Measurements from ENCODE around the gene COL18A1.

The COL18A1 gene

DNA sequence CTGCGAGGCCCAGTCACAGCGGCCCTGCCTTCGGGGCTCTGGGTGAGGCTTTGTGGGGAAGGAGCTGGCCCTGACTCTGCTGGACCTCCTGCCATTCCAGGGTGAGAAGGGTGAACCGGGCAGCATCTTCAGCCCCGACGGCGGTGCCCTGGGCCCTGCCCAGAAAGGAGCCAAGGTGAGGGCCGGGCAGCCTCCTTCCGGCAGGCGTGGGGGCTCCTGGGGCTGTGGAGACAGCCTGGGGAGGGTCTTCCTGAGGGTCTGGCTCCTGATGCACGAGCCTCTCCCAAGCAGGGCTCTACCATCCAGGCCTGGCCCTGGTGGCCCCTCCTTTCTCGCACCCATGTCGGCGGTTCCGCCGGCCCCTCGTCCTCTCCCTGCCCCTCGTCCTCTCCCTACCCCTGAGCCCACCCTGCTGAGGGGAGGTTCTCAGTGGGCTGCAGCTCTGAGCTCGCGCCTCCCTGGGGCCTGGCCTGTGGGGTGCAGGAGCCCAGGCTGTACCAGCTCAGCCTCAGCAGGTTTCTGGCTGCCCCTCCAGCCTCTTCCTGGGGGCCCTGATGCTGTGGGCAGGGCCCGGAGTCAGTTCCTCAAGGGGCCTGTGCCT, 88.5 kb downstream of the COL18A1 start:
- ATAC-seq (ENCODE audit: insufficient read depth, low read depth) (no peak), DNase-seq (no peak)
- Histone ChIP-seq H3K9ac (ENCODE audit: low read depth, low read length) (no peak overlapping the region), H3K36me3 (ENCODE audit: insufficient read depth, low read length) (no peaks in the 10 kb centered on the region), H3K79me2 (ENCODE audit: insufficient read depth, low read length) (no peaks in the 10 kb centered on the region), H3K27me3 (ENCODE audit: insufficient read depth, low read length, poor library complexity) (no peaks in the 10 kb centered on the region), H3K4me2 (ENCODE audit: insufficient read depth, low read length) (no peak overlapping the region), H2AFZ (ENCODE audit: low read depth, low read length) (no peak overlapping the region), H3K4me1 (ENCODE audit: insufficient read depth, low read length) (no peaks in the 10 kb centered on the region), H4K20me1 (ENCODE audit: insufficient read depth, low read length) (no peaks in the 10 kb centered on the region; the same call in 1 of the 2 replicates), H3K9me3 (ENCODE audit: insufficient read depth, low read length, severe bottlenecking) (no peaks in the 10 kb centered on the region), H3K4me3 (ENCODE audit: low read depth in 1 of 2, low read length in 2 of 2) (no peak overlapping the region), H3K27ac (ENCODE audit: low read length) (no peak overlapping the region)
- TF ChIP-seq, protein P1, sequence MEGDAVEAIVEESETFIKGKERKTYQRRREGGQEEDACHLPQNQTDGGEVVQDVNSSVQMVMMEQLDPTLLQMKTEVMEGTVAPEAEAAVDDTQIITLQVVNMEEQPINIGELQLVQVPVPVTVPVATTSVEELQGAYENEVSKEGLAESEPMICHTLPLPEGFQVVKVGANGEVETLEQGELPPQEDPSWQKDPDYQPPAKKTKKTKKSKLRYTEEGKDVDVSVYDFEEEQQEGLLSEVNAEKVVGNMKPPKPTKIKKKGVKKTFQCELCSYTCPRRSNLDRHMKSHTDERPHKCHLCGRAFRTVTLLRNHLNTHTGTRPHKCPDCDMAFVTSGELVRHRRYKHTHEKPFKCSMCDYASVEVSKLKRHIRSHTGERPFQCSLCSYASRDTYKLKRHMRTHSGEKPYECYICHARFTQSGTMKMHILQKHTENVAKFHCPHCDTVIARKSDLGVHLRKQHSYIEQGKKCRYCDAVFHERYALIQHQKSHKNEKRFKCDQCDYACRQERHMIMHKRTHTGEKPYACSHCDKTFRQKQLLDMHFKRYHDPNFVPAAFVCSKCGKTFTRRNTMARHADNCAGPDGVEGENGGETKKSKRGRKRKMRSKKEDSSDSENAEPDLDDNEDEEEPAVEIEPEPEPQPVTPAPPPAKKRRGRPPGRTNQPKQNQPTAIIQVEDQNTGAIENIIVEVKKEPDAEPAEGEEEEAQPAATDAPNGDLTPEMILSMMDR (IDR thresholded peaks at IDR 0.05; ENCODE audit: borderline replicate concordance, extremely low read depth, low read length, poor library complexity, severe bottlenecking) = no peak
- TF ChIP-seq EZH2 (IDR thresholded peaks at IDR 0.05; ENCODE audit: borderline replicate concordance, low read depth, low read length, severe bottlenecking) = no peak

DNA sequence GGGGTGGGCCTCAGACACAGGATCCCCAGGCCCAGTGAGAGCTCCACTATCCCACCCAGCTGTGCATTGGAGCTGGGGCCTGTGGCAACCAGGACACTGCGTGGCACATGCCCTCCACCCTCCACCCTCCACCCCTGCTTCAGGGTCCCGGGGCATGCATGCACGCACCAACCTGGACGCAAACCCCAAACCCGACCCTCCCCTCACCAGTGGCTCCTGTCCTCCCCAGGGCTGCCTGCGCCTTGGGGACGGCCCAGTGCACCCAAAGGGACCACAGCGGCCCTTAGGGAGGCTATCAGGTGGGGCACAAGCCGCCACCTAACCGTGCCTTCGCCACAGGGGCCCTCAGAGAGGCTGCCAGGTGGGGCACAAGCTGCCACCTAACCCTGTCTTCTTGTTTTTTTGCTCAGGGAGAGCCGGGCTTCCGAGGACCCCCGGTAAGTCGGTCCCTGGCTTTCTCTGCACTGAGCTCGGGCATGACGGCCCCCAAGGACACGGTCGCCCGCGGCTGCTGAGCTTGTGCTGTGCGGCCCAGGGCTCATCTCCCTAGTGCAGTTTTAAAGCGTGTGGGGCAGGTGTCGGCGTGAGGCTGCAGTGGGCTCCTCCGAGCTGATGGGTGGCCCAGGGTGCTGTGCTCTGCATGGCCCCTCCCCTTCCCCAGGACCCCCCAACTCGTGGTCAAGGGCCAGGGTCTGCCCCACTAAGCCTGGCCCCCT, 89.3 kb downstream of the COL18A1 start:
- H3K4me1 ChIP-seq (ENCODE audit: insufficient read depth, low read length) = no peaks in the 10 kb centered on the region
- no peak overlapping the region for H3K4me3 ChIP-seq (ENCODE audit: low read depth in 1 of 2, low read length in 2 of 2)
- no peak overlapping the region for H3K9ac ChIP-seq (ENCODE audit: low read depth, low read length)
- H3K79me2 ChIP-seq (ENCODE audit: insufficient read depth, low read length) = no peaks in the 10 kb centered on the region
- H3K27me3 ChIP-seq (ENCODE audit: insufficient read depth, low read length, poor library complexity) = no peaks in the 10 kb centered on the region
- TF ChIP-seq, protein P1 (IDR thresholded peaks at IDR 0.05; ENCODE audit: borderline replicate concordance, extremely low read depth, low read length, poor library complexity, severe bottlenecking) = no peak
- no peaks in the 10 kb centered on the region; the same call in 1 of the 2 replicates for H4K20me1 ChIP-seq (ENCODE audit: insufficient read depth, low read length)
- H2AFZ ChIP-seq (ENCODE audit: low read depth, low read length) = no peak overlapping the region
- H3K27ac ChIP-seq (ENCODE audit: low read length) = no peak overlapping the region
- no peaks in the 10 kb centered on the region for H3K36me3 ChIP-seq (ENCODE audit: insufficient read depth, low read length)
- H3K4me2 ChIP-seq (ENCODE audit: insufficient read depth, low read length) = no peak overlapping the region
- H3K9me3 ChIP-seq (ENCODE audit: insufficient read depth, low read length, severe bottlenecking) = no peaks in the 10 kb centered on the region
- no peak for DNase-seq
- ATAC-seq (ENCODE audit: insufficient read depth, low read depth) = no peak

DNA sequence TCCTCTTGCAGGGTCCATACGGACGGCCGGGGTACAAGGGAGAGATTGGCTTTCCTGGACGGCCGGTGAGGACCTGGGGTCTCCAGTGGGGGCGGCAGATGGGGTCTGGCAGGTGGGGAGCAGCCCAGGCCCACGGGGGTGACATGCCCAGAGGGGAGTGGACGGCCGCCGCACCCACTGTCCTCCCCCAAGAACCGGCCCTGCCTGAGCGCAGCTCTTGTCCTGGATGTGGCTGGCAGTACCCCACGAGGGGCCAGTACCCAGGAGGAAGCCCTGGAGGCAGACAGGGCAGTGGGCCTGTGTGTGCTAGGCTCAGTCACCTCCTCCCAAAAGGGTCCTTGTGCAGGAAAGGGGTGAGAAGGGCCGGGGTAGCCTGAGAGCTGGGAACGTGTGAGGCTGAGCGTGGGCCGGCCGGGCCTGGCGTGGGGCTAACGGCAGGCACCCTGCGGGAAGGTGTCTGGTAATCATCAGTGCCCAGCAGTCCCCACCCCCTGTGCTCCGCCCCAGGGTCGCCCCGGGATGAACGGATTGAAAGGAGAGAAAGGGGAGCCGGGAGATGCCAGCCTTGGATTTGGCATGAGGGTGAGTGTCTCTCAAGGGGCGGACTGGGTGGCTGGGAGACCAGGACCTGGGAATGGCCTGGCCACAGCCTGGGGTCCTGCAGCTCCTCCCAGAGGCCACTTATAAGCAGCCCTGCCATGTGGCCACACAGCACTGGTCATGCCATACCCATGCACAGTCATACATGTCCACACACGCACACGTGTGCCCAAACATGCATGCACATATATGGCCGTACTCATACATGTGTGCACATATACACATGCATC, 90.1 kb downstream of the COL18A1 start:
- H3K27ac ChIP-seq (ENCODE audit: low read length) = no peak overlapping the region
- no peak overlapping the region for H3K4me3 ChIP-seq (ENCODE audit: low read depth in 1 of 2, low read length in 2 of 2)
- H4K20me1 ChIP-seq (ENCODE audit: insufficient read depth, low read length) = no peaks in the 10 kb centered on the region; the same call in 1 of the 2 replicates
- no peak overlapping the region for H2AFZ ChIP-seq (ENCODE audit: low read depth, low read length)
- ATAC-seq (ENCODE audit: insufficient read depth, low read depth) (no peak), DNase-seq (no peak)
- no peak for TF ChIP-seq EZH2 (IDR thresholded peaks at IDR 0.05; ENCODE audit: borderline replicate concordance, low read depth, low read length, severe bottlenecking)
- TF ChIP-seq, protein P1 (IDR thresholded peaks at IDR 0.05; ENCODE audit: borderline replicate concordance, extremely low read depth, low read length, poor library complexity, severe bottlenecking) = no peak
- H3K79me2 ChIP-seq (ENCODE audit: insufficient read depth, low read length) = no peaks in the 10 kb centered on the region
- H3K27me3 ChIP-seq (ENCODE audit: insufficient read depth, low read length, poor library complexity) = no peaks in the 10 kb centered on the region
- H3K4me1 ChIP-seq (ENCODE audit: insufficient read depth, low read length) = no peaks in the 10 kb centered on the region
- no peak overlapping the region for H3K9ac ChIP-seq (ENCODE audit: low read depth, low read length)
- no peak overlapping the region for H3K4me2 ChIP-seq (ENCODE audit: insufficient read depth, low read length)
- no peaks in the 10 kb centered on the region for H3K36me3 ChIP-seq (ENCODE audit: insufficient read depth, low read length)
- no peaks in the 10 kb centered on the region for H3K9me3 ChIP-seq (ENCODE audit: insufficient read depth, low read length, severe bottlenecking)
